Measurements from ENCODE around the gene KLHL24. TPM values are rescaled to one million over a fixed set of nuclear protein-coding genes. Genes with fewer than 3 reads are reported as not detected.

Gene KLHL24
- total RNA-seq, 1 experiment from 2014 or later = 17.7 TPM

DNA sequence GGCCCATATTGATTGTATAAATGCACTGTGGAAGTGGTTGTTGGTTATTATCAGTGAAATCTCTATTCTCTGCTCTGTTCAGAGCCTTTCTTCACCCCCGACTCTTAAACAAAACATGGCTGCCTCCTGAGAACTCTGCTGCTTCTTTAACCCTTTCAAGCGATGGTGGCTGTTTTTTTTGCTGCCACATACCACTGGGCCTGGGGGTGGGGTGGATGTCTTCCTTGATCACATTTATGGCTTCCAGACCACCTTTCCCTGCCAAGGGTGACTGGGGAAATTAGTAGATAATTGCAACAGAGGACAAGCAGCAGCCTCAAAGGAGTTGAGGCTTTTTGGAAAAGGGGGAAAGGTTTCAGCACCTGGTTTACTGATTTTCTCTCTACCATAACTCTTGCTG, 94.9 kb downstream of the KLHL24 start:
- Histone ChIP-seq H3K4me1 (ENCODE audit: insufficient read depth, low read length) (no peaks in the 10 kb centered on the region), H3K79me1 (ENCODE audit: insufficient read depth, low read depth, low read length, poor library complexity, severe bottlenecking) (no peaks in the 10 kb centered on the region), H3K27me3 (ENCODE audit: insufficient read depth, low read length) (no peaks in the 10 kb centered on the region), H3K79me2 (ENCODE audit: insufficient read depth, low read length) (no peaks in the 10 kb centered on the region), H3K27ac (ENCODE audit: insufficient read length, low read depth, low read length) (no peak overlapping the region), H3T11ph (ENCODE audit: low read length) (no peak overlapping the region), H2AK5ac (ENCODE audit: insufficient read length, low read length) (no peak overlapping the region), H3K4ac (ENCODE audit: low read depth, low read length) (no peak overlapping the region), H4K91ac (ENCODE audit: insufficient read length, low read depth, low read length) (no peak overlapping the region), H2BK12ac (ENCODE audit: insufficient read length, low read depth, low read length) (no peak overlapping the region), H4K8ac (replicated peaks; ENCODE audit: insufficient read length, low read depth, low read length) (no peak overlapping the region), H4K5ac (ENCODE audit: insufficient read length, low read depth, low read length) (no peak overlapping the region), H3K9me3 (ENCODE audit: control insufficient read depth, low read depth, low read length) (no peaks in the 10 kb centered on the region), H3K23me2 (ENCODE audit: insufficient read length, low read depth, low read length, poor library complexity, severe bottlenecking) (no peaks in the 10 kb centered on the region), H2BK120ac (ENCODE audit: low read depth, low read length, poor library complexity, severe bottlenecking) (no peak overlapping the region), H4K20me1 (ENCODE audit: control insufficient read depth, insufficient read depth, insufficient read length) (no peaks in the 10 kb centered on the region), H3K9ac (ENCODE audit: extremely low read depth, insufficient read length, low read length) (no peak overlapping the region), H3K56ac (ENCODE audit: insufficient read length, low read depth, low read length) (no peak overlapping the region), H2BK15ac (ENCODE audit: low read depth, low read length) (no peak overlapping the region), H2AFZ (ENCODE audit: low read length) (no peak overlapping the region), H3K18ac (ENCODE audit: insufficient read length, low read depth, low read length) (no peak overlapping the region), H3K4me2 (ENCODE audit: insufficient read depth, insufficient read length, low read length) (no peak overlapping the region), H3K23ac (ENCODE audit: insufficient read length, low read depth, low read length) (no peak overlapping the region), H2BK20ac (ENCODE audit: low read depth, low read length, poor library complexity, severe bottlenecking) (no peak overlapping the region), H2BK5ac (ENCODE audit: insufficient read length, low read length) (no peak overlapping the region), H3K14ac (ENCODE audit: insufficient read depth, low read length) (no peak overlapping the region)
- H3K4me1 Mint-ChIP-seq = no peaks in the 10 kb centered on the region
- H3K27me3 Mint-ChIP-seq (ENCODE audit: low read depth) = no peaks in the 10 kb centered on the region
- H3K4me3 Mint-ChIP-seq = no peak overlapping the region
- TF ChIP-seq, protein P1, sequence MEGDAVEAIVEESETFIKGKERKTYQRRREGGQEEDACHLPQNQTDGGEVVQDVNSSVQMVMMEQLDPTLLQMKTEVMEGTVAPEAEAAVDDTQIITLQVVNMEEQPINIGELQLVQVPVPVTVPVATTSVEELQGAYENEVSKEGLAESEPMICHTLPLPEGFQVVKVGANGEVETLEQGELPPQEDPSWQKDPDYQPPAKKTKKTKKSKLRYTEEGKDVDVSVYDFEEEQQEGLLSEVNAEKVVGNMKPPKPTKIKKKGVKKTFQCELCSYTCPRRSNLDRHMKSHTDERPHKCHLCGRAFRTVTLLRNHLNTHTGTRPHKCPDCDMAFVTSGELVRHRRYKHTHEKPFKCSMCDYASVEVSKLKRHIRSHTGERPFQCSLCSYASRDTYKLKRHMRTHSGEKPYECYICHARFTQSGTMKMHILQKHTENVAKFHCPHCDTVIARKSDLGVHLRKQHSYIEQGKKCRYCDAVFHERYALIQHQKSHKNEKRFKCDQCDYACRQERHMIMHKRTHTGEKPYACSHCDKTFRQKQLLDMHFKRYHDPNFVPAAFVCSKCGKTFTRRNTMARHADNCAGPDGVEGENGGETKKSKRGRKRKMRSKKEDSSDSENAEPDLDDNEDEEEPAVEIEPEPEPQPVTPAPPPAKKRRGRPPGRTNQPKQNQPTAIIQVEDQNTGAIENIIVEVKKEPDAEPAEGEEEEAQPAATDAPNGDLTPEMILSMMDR (conservative IDR thresholded peaks at IDR 0.05) = no peak
- WGBS (ENCODE audit: extremely low coverage, insufficient read length, low lambda C conversion rate) = no CpG with 5 or more reads among the region's 2 CpGs
- H3K9me3 Mint-ChIP-seq = no peaks in the 10 kb centered on the region
- DNase-seq = no peak
- H3K27ac Mint-ChIP-seq = peak overlapping the region in 2 of 3 experiments; percentile 12 to 28; a peak in 1 of 7 replicates
- H3K36me3 Mint-ChIP-seq (ENCODE audit: insufficient read depth in 1 of 3, low read depth in 3 of 3) = peaks cover 52 to 91% (median 87%) of the 10 kb centered on the region in 3 experiments

Data from H9 (cell line).